Colonic mucosa (tissue), 4 donors: ENCODE results near the gene CCDC69. TPM values are rescaled to one million over a fixed set of nuclear protein-coding genes. Genes with fewer than 3 reads are reported as not detected.

Source experiments
- DNase-seq: peaks from one replicate; pipeline ENCODE4 v3.0.0-alpha.2; 2020
- H3K27ac ChIP-seq: fragments of 200-600 bp; one replicate; pipeline ENCODE4 v1.8.0; 2021
- H3K27me3 ChIP-seq: fragments of 200-600 bp; one replicate; pipeline ENCODE4 v1.8.0; 2021
- H3K36me3 ChIP-seq: fragments of 200-600 bp; one replicate; pipeline ENCODE4 v1.8.0; 2021
- H3K4me1 ChIP-seq: fragments of 200-600 bp; one replicate; pipeline ENCODE4 v1.8.0; 2021; ENCODE audit warnings: mild to moderate bottlenecking
- H3K4me3 ChIP-seq: fragments of 200-600 bp; one replicate; pipeline ENCODE4 v1.8.0; 2021
- H3K9ac ChIP-seq, 2 donors: one replicate each; pipeline ENCODE4 v1.7.0; 2013; ENCODE audit warnings: control low read depth in 2 of 2, low read depth in 2 of 2, low read length in 2 of 2
- H3K9me3 ChIP-seq: fragments of 200-600 bp; one replicate; pipeline ENCODE4 v1.8.0; 2021
- CTCF ChIP-seq: fragments of 200-600 bp; IDR thresholded peaks from one replicate; pipeline ENCODE4 v1.8.0; 2022; ENCODE audit warnings: antibody characterized with exemption, mild to moderate bottlenecking
- intact Hi-C: fragments of 100-400 bp; cut with DNase I; formaldehyde crosslinking; loops from one replicate; pipeline ENCODE4 v1.14.1; 2022
- total RNA-seq, 2 donors: library from RNA; stranded (reverse); fragmentation: NEBNext Ultra II Directional in 1 of 2; extraction: Animal tissue kit (Norgen Biotek cat#: 25700) in 1 of 2; gene quantifications; one replicate each; pipeline ENCODE4 v1.2.1, GENCODE V29; 2021
- donor health status: healthy.
- donor health status: DM: no; HTN: no; CAD: no.
- donor health status: DM: no; HTN: no; CAD: no.

Gene CCDC69
- total RNA-seq = 10 to 100 TPM in 1 of 2 donors, 1 to 10 TPM in 1; 4.2 to 23.8 TPM

GRCh38 chr5:151223447-151224264 lies at the start of gene CCDC69:
Gene CCDC69, minus strand, starts transcription at chr5:151224092. Its CDS starts 122 bp downstream, at chr5:151223970.
- TF ChIP-seq CTCF = no peak
- DNase-seq = peak; percentile 75
- Histone ChIP-seq H3K4me1 (no peaks in the 10 kb centered on the region), H3K27me3 (no peaks in the 10 kb centered on the region), H3K4me3 (peak within 1 kb of the TSS; percentile 65), H3K9me3 (no peaks in the 10 kb centered on the region), H3K27ac (peak within 1 kb of the TSS; percentile 83), H3K9ac (peak within 1 kb of the TSS; percentile 74 to 90), H3K36me3 (no peaks in the 10 kb centered on the region)
- intact Hi-C loops = no loop called here

- Histone ChIP-seq H3K4me3 (no peak overlapping the region), H3K36me3 (no peaks in the 10 kb centered on the region), H3K9ac (no peak overlapping the region), H3K4me1 (no peaks in the 10 kb centered on the region), H3K9me3 (no peaks in the 10 kb centered on the region), H3K27ac (no peak overlapping the region), H3K27me3 (no peaks in the 10 kb centered on the region)
- DNase-seq = no peak
- TF ChIP-seq CTCF = no peak
- intact Hi-C loops = no loop called here
Measured at GRCh38 chr5:151271336-151271735, 47.4 kb upstream of the CCDC69 start.

- H3K36me3 ChIP-seq = no peaks in the 10 kb centered on the region
Measured at GRCh38 chr5:151270599-151270998, 46.7 kb upstream of the CCDC69 start.

GRCh38 chr5:151267491-151268260 lies 43.8 kb upstream of the CCDC69 start:
- H3K27me3 ChIP-seq = no peaks in the 10 kb centered on the region
- no peak overlapping the region for H3K9ac ChIP-seq
- H3K27ac ChIP-seq = no peak overlapping the region
- intact Hi-C loops = no loop called here
- DNase-seq = no peak
- no peaks in the 10 kb centered on the region for H3K36me3 ChIP-seq
- no peaks in the 10 kb centered on the region for H3K9me3 ChIP-seq
- TF ChIP-seq CTCF = no peak
- H3K4me3 ChIP-seq = no peak overlapping the region
- H3K4me1 ChIP-seq = peaks cover 6% of the 10 kb centered on the region

More at GRCh38 chr5:151270599-151270998, 46.7 kb upstream of the CCDC69 start:
- no peak for DNase-seq
- H3K9me3 ChIP-seq = no peaks in the 10 kb centered on the region
- no peaks in the 10 kb centered on the region for H3K4me1 ChIP-seq
- intact Hi-C loops = no loop called here
- no peaks in the 10 kb centered on the region for H3K27me3 ChIP-seq
- H3K27ac ChIP-seq = no peak overlapping the region
- no peak for TF ChIP-seq CTCF
- H3K9ac ChIP-seq = no peak overlapping the region
- no peak overlapping the region for H3K4me3 ChIP-seq

GRCh38 chr5:151264113-151264512 lies 40.2 kb upstream of the CCDC69 start:
- H3K9ac ChIP-seq = no peak overlapping the region

More at GRCh38 chr5:151264113-151264512, 40.2 kb upstream of the CCDC69 start:
- H3K9me3 ChIP-seq = no peaks in the 10 kb centered on the region
- H3K4me1 ChIP-seq = peaks cover 6% of the 10 kb centered on the region
- DNase-seq = no peak
- H3K4me3 ChIP-seq = no peak overlapping the region
- intact Hi-C loops = no loop called here
- H3K27me3 ChIP-seq = no peaks in the 10 kb centered on the region
- H3K27ac ChIP-seq = no peak overlapping the region
- TF ChIP-seq CTCF = no peak
- no peaks in the 10 kb centered on the region for H3K36me3 ChIP-seq
